GM12891 (cell line): ENCODE data around the gene MRPL16.

Experiments
- PAX5 ChIP-seq: IDR thresholded peaks from 2 replicates; pipeline ENCODE4 v1.6.1; 2011; ENCODE audit warnings: low read length, moderate library complexity, mild to moderate bottlenecking; ENCODE audit not compliant: insufficient read depth, severe bottlenecking
- POLR2A ChIP-seq: IDR thresholded peaks from 2 replicates; pipeline ENCODE4 v1.6.1; 2011; ENCODE audit warnings: low read depth, low read length, control low read depth
- POLR2AphosphoS5 ChIP-seq: IDR thresholded peaks from 2 replicates; pipeline ENCODE4 v1.6.1; 2011; ENCODE audit warnings: low read depth, low read length, control low read depth
- POU2F2 ChIP-seq: IDR thresholded peaks from 2 replicates; pipeline ENCODE4 v1.6.1; 2011; ENCODE audit warnings: low read depth, mild to moderate bottlenecking, control low read depth, low read length, moderate library complexity
- SPI1 ChIP-seq: IDR thresholded peaks from 2 replicates; pipeline ENCODE4 v1.6.1; 2011; ENCODE audit warnings: low read depth, low read length, control low read depth
- TAF1 ChIP-seq: IDR thresholded peaks from 2 replicates; pipeline ENCODE4 v1.6.1; 2011; ENCODE audit warnings: low read depth, low read length, control low read depth

DNA sequence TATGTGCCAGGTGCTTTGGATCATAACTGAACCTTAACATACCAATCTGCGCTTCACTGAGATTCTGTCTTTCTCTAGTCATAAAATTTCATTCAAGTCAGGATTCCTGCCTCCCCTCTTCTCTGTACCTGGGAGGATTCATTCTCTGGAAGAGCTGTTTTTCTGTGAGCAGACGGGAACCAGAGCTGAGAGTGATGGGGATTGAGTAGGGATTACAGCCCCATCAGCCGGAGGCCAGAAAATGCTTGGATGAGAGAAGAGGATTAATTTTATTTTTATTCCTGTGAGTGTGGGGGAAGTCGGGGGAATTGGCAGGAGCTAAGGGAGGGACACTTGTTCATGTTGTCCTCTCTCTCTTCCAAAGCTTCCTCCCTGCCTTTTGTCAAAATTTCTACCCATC, 50.7 kb downstream of the MRPL16 start:
- TF ChIP-seq POLR2AphosphoS5 (no peak), POLR2A (no peak), TAF1 (no peak), SPI1 (no peak), PAX5 (no peak), POU2F2 (no peak)
